Right lobe of liver (tissue), 6 donors: Measurements from ENCODE around the gene AKAP13. TPM values are rescaled to one million over a fixed set of nuclear protein-coding genes. Genes with fewer than 3 reads are reported as not detected.

Experiments used
- ATAC-seq, 4 donors: fragments of 200-7000 bp; cut with Tn5 transposase; one replicate each; pipeline ENCODE4 v1.9.1; 2020; ENCODE audit warnings: mild to moderate bottlenecking in 4 of 4, moderate library complexity in 4 of 4
- DNase-seq, 3 donors: peaks; one replicate each; pipeline ENCODE4 v3.0.0-alpha.2; 2020
- H3K27ac ChIP-seq, 3 donors: fragments of 200-600 bp; one replicate each; pipeline ENCODE4 v1.8.0; 2022
- H3K27me3 ChIP-seq, 2 donors: fragments of 200-600 bp; one replicate each; pipeline ENCODE4 v1.8.0; 2022
- H3K36me3 ChIP-seq, 4 donors: fragments of 200-600 bp; sonication (generic) in 1 of 4; one replicate each; pipeline versions ENCODE4 v1.5.1 to v1.8.0; 2017 to 2022; ENCODE audit warnings: control low read depth in 1 of 4
- H3K4me1 ChIP-seq, 4 donors: fragments of 200-600 bp; sonication (generic) in 1 of 4; one replicate each; pipeline versions ENCODE4 v1.5.1 to v1.8.0; 2017 to 2022; ENCODE audit warnings: control low read depth in 1 of 4
- H3K4me3 ChIP-seq, 3 donors: fragments of 200-600 bp; one replicate each; pipeline ENCODE4 v1.8.0; 2022
- H3K9me3 ChIP-seq, 4 donors: fragments of 200-600 bp; sonication (generic) in 1 of 4; one replicate each; pipeline versions ENCODE4 v1.5.1 to v1.8.0; 2017 to 2022; ENCODE audit warnings: control low read depth in 1 of 4
- POLR2A ChIP-seq: fragments of 450-650 bp; IDR thresholded peaks from one replicate; pipeline ENCODE4 v1.6.1; 2017; ENCODE audit warnings: antibody characterized with exemption, mild to moderate bottlenecking
- WGBS: methylation state at CpG from one replicate; pipeline ENCODE4 v1.1.6; 2018; ENCODE audit warnings: low coverage, low lambda C conversion rate; ENCODE audit not compliant: insufficient coverage; ENCODE audit errors: missing lambda C conversion rate; 5-methylcytosine and 5-hydroxymethylcytosine counted together
- intact Hi-C, 2 donors: fragments of 100-400 bp; cut with DNase I; formaldehyde crosslinking; loops; one replicate each; pipeline versions ENCODE4 v1.11.2 to v1.14.1; 2022
- total RNA-seq, 6 experiments: library from RNA; depleted of rRNA in 2 of 6; stranded (reverse); fragments of >200 nt in 2 of 6; fragmentation: NEBNext Ultra II Directional in 3 of 6; extraction: Animal tissue kit (Norgen Biotek cat#: 25700) in 3 of 6; gene quantifications; one replicate each; pipeline versions ENCODE4 v1.1.0 to v1.2.4, GENCODE V29; 2016 to 2023
- TF ChIP-seq, protein P1 (sequence below), 4 donors: fragments of 200-600 bp in 3 of 4; fragments of 450-650 bp in 1 of 4; IDR thresholded peaks; one replicate each; pipeline versions ENCODE4 v1.5.1 to v1.8.0; 2016 to 2022; ENCODE audit warnings: antibody characterized with exemption in 4 of 4, mild to moderate bottlenecking in 2 of 4
- donor health status: DM: no; HTN: yes; CAD: no.
- donor health status: DM: no; HTN: no; CAD: no.
- donor health status: DM: no; HTN: no; CAD: no.
- donor health status: DM: no; HTN: yes; CAD: no.
- donor health status: DM: no; HTN: yes; CAD: no.

The AKAP13 gene
- total RNA-seq, 6 experiments from 2014 or later: 50.1 to 73.1 (median 63.9) TPM

DNA sequence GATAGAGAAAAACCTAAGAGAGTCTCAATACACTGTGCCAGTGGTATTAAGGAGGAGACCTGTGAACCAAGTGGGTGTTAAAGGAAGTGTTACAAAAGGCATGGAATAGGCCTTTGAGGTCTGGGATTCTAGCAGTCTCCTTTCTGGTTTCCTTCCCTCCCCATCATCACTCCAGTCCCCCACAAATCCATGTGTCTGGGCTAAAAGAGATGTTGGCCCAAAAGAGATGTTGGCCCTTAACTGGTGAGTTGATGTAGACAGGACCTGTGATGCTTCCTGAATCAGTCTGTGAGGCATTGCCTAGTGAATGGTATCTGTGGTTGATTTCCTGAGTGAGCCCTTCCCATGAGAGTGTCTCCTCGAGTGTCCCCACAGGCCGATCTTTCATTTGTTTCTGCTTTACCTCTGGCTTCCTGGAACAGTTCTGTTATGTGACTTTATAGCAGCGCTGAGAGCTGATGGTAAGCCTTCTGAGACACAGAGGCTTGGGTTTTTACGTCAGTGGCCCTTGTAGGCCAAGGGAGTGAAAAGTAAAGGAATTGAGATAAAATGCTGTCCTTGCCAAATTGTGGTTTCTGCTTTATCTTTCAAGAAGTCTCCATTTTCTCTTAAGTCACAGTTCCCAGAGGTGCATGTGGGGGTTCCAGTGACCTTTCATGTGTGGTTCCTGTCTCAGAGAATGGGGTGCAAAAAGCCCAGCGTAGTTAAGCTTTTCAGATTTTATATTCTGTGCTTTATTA, 326.5 kb downstream of the AKAP13 start:
- WGBS: 25% methylated on average over 5 of the region's 5 CpGs
- ATAC-seq (peak; percentile 28 to 59 (median 32)), DNase-seq (no peak)
- TF ChIP-seq, protein P1, sequence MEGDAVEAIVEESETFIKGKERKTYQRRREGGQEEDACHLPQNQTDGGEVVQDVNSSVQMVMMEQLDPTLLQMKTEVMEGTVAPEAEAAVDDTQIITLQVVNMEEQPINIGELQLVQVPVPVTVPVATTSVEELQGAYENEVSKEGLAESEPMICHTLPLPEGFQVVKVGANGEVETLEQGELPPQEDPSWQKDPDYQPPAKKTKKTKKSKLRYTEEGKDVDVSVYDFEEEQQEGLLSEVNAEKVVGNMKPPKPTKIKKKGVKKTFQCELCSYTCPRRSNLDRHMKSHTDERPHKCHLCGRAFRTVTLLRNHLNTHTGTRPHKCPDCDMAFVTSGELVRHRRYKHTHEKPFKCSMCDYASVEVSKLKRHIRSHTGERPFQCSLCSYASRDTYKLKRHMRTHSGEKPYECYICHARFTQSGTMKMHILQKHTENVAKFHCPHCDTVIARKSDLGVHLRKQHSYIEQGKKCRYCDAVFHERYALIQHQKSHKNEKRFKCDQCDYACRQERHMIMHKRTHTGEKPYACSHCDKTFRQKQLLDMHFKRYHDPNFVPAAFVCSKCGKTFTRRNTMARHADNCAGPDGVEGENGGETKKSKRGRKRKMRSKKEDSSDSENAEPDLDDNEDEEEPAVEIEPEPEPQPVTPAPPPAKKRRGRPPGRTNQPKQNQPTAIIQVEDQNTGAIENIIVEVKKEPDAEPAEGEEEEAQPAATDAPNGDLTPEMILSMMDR (IDR thresholded peaks at IDR 0.05): no peak
- peak overlapping the region; percentile 6 to 10 (median 9) for H3K4me3 ChIP-seq
- H3K4me1 ChIP-seq: peaks cover 0 to 34% (median 12%) of the 10 kb centered on the region in 4 donors
- H3K36me3 ChIP-seq: peaks cover 0 to 15% (median 7%) of the 10 kb centered on the region in 4 donors
- H3K27ac ChIP-seq: peak overlapping the region; percentile 81 to 89 (median 88)
- no peaks in the 10 kb centered on the region for H3K9me3 ChIP-seq
- H3K27me3 ChIP-seq: no peaks in the 10 kb centered on the region
- intact Hi-C loops: no loop called here

- peaks cover 0 to 34% (median 12%) of the 10 kb centered on the region in 4 donors for H3K4me1 ChIP-seq
- no peaks in the 10 kb centered on the region for H3K27me3 ChIP-seq
- peak overlapping the region; percentile 6 to 10 (median 9) for H3K4me3 ChIP-seq
- no peaks in the 10 kb centered on the region for H3K9me3 ChIP-seq
- intact Hi-C loops: no loop called here
- H3K36me3 ChIP-seq: peaks cover 0 to 15% (median 8%) of the 10 kb centered on the region in 4 donors
- H3K27ac ChIP-seq: peak overlapping the region; percentile 81 to 89 (median 88)
- peak; percentile 27 for TF ChIP-seq POLR2A
- TF ChIP-seq, protein P1 (IDR thresholded peaks at IDR 0.05): no peak
- DNase-seq (peak in 1 of 3 donors; percentile 70), ATAC-seq (peak; percentile 64 to 89 (median 80))
- WGBS: 11% methylated on average over 8 of the region's 8 CpGs
These were observed 327.3 kb downstream of the AKAP13 start for GRCh38 chr15:85707519-85708338.

GRCh38 chr15:85708402-85708941, 328.1 kb downstream of the AKAP13 start:
- Histone ChIP-seq H3K4me3 (no peak overlapping the region), H3K36me3 (peaks cover 0 to 15% (median 8%) of the 10 kb centered on the region in 4 donors), H3K27ac (peak overlapping the region; percentile 81 to 89 (median 88)), H3K9me3 (no peaks in the 10 kb centered on the region), H3K27me3 (no peaks in the 10 kb centered on the region), H3K4me1 (peaks cover 0 to 34% (median 12%) of the 10 kb centered on the region in 4 donors)
- DNase-seq (no peak), ATAC-seq (peak; percentile 57 to 71 (median 66))
- TF ChIP-seq POLR2A: no peak
- TF ChIP-seq, protein P1 (IDR thresholded peaks at IDR 0.05): no peak
- WGBS: 18% methylated on average over 5 of the region's 6 CpGs
- intact Hi-C loops: no loop called here

DNA sequence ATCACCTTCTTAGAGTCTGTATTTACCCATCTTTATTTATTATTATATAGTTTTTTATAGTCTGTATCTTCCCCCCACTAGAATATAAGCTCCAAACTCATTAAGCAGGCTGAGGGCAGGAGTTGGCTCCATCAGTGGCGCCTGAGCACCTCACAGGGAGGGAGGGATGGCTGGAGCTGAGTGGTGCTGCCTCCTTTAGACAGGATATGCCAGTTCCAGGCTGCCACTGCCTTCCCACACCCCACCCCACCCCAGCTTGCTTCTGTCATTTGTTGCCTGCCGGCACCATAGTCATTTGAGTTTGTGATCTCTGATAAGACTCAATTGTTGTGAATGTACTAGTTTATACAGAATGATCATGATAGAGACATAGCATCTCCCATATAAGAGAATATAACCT, 328.8 kb downstream of the AKAP13 start:
- no peak overlapping the region for H3K4me3 ChIP-seq
- no peak for DNase-seq
- H3K27me3 ChIP-seq: no peaks in the 10 kb centered on the region
- intact Hi-C loops: no loop called here
- ATAC-seq: no peak
- H3K36me3 ChIP-seq: peaks cover 0 to 20% (median 8%) of the 10 kb centered on the region in 4 donors
- H3K27ac ChIP-seq: peak overlapping the region; percentile 81 to 89 (median 88)
- no peaks in the 10 kb centered on the region for H3K9me3 ChIP-seq
- TF ChIP-seq POLR2A: no peak
- TF ChIP-seq, protein P1 (IDR thresholded peaks at IDR 0.05): no peak
- WGBS: 90% methylated on average over 2 of the region's 2 CpGs
- peaks cover 0 to 34% (median 12%) of the 10 kb centered on the region in 4 donors for H3K4me1 ChIP-seq
